Measurements from ENCODE around the gene NAALADL2. TPM values are rescaled to one million over a fixed set of nuclear protein-coding genes. Genes with fewer than 3 reads are reported as not detected.

Gene NAALADL2
- total RNA-seq, 1 experiment from 2014 or later: 1.9 TPM

DNA sequence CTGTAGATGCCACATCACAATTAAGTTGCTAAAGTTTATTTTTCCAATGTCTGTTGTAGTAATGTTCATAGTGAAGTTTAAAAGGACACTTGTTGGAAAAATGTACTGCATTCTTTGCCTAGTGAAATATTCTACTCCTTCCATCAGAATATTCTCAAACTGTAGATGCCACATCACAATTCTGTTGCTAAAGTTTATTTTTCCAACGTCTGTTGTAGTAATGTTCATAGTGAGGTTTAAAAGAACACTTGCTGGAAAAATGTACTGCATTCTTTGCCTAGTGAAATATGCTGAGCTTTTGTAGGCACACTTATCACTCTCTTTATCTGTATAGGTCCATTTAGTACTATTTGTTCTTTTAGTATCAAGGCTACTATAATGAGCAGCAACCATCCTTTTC is 836.1 kb downstream of the NAALADL2 start:
- H3K9ac ChIP-seq (ENCODE audit: low read length): no peak overlapping the region
- H3K4me3 ChIP-seq (ENCODE audit: low read length): no peak overlapping the region
- intact Hi-C loops (cut with micrococcal nuclease): no loop called here
- H3F3A ChIP-seq (ENCODE audit: low read length, unreplicated experiment): no peaks in the 10 kb centered on the region
- no peaks in the 10 kb centered on the region for H3K9me2 ChIP-seq (replicated peaks; ENCODE audit: low read length)
- H3K27ac ChIP-seq (ENCODE audit: low read length): no peak overlapping the region
- POLR2A ChIA-PET (ENCODE audit: unreplicated experiment): no interaction called here
- TF ChIP-seq, protein P1, sequence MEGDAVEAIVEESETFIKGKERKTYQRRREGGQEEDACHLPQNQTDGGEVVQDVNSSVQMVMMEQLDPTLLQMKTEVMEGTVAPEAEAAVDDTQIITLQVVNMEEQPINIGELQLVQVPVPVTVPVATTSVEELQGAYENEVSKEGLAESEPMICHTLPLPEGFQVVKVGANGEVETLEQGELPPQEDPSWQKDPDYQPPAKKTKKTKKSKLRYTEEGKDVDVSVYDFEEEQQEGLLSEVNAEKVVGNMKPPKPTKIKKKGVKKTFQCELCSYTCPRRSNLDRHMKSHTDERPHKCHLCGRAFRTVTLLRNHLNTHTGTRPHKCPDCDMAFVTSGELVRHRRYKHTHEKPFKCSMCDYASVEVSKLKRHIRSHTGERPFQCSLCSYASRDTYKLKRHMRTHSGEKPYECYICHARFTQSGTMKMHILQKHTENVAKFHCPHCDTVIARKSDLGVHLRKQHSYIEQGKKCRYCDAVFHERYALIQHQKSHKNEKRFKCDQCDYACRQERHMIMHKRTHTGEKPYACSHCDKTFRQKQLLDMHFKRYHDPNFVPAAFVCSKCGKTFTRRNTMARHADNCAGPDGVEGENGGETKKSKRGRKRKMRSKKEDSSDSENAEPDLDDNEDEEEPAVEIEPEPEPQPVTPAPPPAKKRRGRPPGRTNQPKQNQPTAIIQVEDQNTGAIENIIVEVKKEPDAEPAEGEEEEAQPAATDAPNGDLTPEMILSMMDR (conservative IDR thresholded peaks at IDR 0.05; ENCODE audit: low read depth, low read length): no peak
- TF ChIP-seq EZH2phosphoT487 (IDR thresholded peaks at IDR 0.05; ENCODE audit: borderline replicate concordance, low read length) (no peak), EZH2 (IDR thresholded peaks at IDR 0.05; ENCODE audit: low read length, unreplicated experiment) (no peak)
- H3K27me3 ChIP-seq (ENCODE audit: low read length): no peaks in the 10 kb centered on the region
- ATAC-seq: no peak
- no peak for DNase-seq
- H3K4me1 ChIP-seq (ENCODE audit: insufficient read depth, low read length): no peaks in the 10 kb centered on the region
- no TSS peak for BruUV-seq (replicated peaks)
- no peaks in the 10 kb centered on the region for H4K20me1 ChIP-seq (ENCODE audit: low read length)
- H3K4me2 ChIP-seq (ENCODE audit: low read length): no peak overlapping the region
- CTCF ChIA-PET: no interaction called here
- no peaks in the 10 kb centered on the region for H3K79me2 ChIP-seq (ENCODE audit: low read length)
- no peak overlapping the region for H2AFZ ChIP-seq (ENCODE audit: low read length)
- H3K9me3 ChIP-seq (ENCODE audit: low read length): no peaks in the 10 kb centered on the region
- H3K36me3 ChIP-seq (ENCODE audit: low read depth, low read length): no peaks in the 10 kb centered on the region

DNA sequence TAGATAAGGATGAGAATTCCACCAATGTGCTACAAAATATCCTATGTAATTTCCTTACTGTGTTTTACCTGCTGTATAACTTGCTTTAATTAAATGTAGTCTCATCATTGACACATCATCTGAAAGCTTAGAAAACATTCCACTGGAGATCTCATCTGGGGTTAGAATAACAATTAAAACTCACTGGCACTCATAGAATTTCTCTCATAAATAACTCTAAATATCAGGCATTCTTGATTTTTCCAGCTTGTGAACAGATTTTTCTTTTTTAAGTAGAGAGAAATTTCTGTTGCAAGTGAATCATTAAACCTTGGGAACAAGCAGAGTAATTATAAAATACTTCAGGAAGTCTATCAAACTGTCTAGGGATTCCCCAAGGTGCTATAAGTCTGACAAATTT is 843.8 kb downstream of the NAALADL2 start:
- H3K4me2 ChIP-seq (ENCODE audit: low read length): no peak overlapping the region
- no peak overlapping the region for H2AFZ ChIP-seq (ENCODE audit: low read length)
- no peaks in the 10 kb centered on the region for H3K79me2 ChIP-seq (ENCODE audit: low read length)
- no peaks in the 10 kb centered on the region for H3K36me3 ChIP-seq (ENCODE audit: low read depth, low read length)
- intact Hi-C loops (cut with micrococcal nuclease): no loop called here
- H3K9me3 ChIP-seq (ENCODE audit: low read length): no peaks in the 10 kb centered on the region
- H3K27me3 ChIP-seq (ENCODE audit: low read length): no peaks in the 10 kb centered on the region
- H3K4me3 ChIP-seq (ENCODE audit: low read length): no peak overlapping the region
- H3K27ac ChIP-seq (ENCODE audit: low read length): no peak overlapping the region
- POLR2A ChIA-PET (ENCODE audit: unreplicated experiment): no interaction called here
- H3F3A ChIP-seq (ENCODE audit: low read length, unreplicated experiment): no peaks in the 10 kb centered on the region
- TF ChIP-seq EZH2phosphoT487 (IDR thresholded peaks at IDR 0.05; ENCODE audit: borderline replicate concordance, low read length): no peak
- no peaks in the 10 kb centered on the region for H4K20me1 ChIP-seq (ENCODE audit: low read length)
- BruUV-seq (replicated peaks): no TSS peak
- no peaks in the 10 kb centered on the region for H3K9me2 ChIP-seq (replicated peaks; ENCODE audit: low read length)
- ATAC-seq (no peak), DNase-seq (no peak)
- no peak overlapping the region for H3K9ac ChIP-seq (ENCODE audit: low read length)
- no peaks in the 10 kb centered on the region for H3K4me1 ChIP-seq (ENCODE audit: insufficient read depth, low read length)
- CTCF ChIA-PET: no interaction called here

DNA sequence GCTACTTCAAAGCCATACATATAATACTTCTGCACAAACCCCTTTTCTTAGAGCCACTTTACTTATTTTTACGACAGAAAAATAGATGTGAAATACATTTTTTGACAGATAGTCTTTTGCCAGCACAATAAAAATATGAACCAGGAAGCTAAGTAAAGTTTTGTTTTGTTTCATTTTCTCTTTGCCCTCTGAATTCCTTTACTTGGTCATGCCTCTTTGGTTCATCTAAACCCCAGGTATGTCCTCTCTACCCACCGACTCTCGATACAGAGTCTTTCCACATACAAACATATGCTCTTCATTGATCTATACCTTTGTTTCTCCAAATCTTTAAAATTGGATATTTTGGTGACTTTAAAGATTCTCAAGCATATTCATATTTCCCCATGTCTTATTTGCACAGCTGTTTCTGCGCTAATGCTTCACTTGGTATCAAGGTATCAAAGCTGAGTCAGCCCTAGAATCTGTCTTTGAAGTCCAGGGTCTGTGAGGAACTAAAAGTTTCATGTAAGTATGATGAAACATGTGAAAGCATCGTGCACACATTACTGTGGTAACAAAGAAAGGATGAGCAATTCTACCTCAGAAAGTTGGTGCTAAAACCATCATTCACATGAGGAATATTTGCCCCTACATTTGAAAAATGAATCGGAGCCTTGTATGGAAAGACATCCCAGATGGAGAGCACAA is 845.4 kb downstream of the NAALADL2 start:
- intact Hi-C loops (cut with micrococcal nuclease): no loop called here
- no TSS peak for BruUV-seq (replicated peaks)
- ChIA-PET POLR2A (ENCODE audit: unreplicated experiment) (no interaction called here), CTCF (no interaction called here)
- no peak overlapping the region for H3K4me3 ChIP-seq (ENCODE audit: low read length)
- DNase-seq (no peak), ATAC-seq (no peak)
- no peaks in the 10 kb centered on the region for H3F3A ChIP-seq (ENCODE audit: low read length, unreplicated experiment)
- no peak for TF ChIP-seq EZH2phosphoT487 (IDR thresholded peaks at IDR 0.05; ENCODE audit: borderline replicate concordance, low read length)
- TF ChIP-seq EZH2 (IDR thresholded peaks at IDR 0.05; ENCODE audit: low read length, unreplicated experiment): no peak
- TF ChIP-seq, protein P1 (conservative IDR thresholded peaks at IDR 0.05; ENCODE audit: low read depth, low read length): no peak
- no peaks in the 10 kb centered on the region for H3K36me3 ChIP-seq (ENCODE audit: low read depth, low read length)
- no peak overlapping the region for H3K4me2 ChIP-seq (ENCODE audit: low read length)
- H3K4me1 ChIP-seq (ENCODE audit: insufficient read depth, low read length): no peaks in the 10 kb centered on the region
- no peaks in the 10 kb centered on the region for H3K9me3 ChIP-seq (ENCODE audit: low read length)
- no peaks in the 10 kb centered on the region for H4K20me1 ChIP-seq (ENCODE audit: low read length)
- H3K27me3 ChIP-seq (ENCODE audit: low read length): no peaks in the 10 kb centered on the region
- H3K9me2 ChIP-seq (replicated peaks; ENCODE audit: low read length): no peaks in the 10 kb centered on the region
- no peak overlapping the region for H3K9ac ChIP-seq (ENCODE audit: low read length)
- no peak overlapping the region for H2AFZ ChIP-seq (ENCODE audit: low read length)
- H3K27ac ChIP-seq (ENCODE audit: low read length): no peak overlapping the region
- H3K79me2 ChIP-seq (ENCODE audit: low read length): no peaks in the 10 kb centered on the region
